Measurements from ENCODE around the gene STK32B. TPM values are rescaled to one million over a fixed set of nuclear protein-coding genes. Genes with fewer than 3 reads are reported as not detected.

The STK32B gene
- 15.5 to 18.2 TPM (median 16.2 TPM) in 5 replicates for total RNA-seq (2022; extraction: Qiagen RNA extraction)

DNA sequence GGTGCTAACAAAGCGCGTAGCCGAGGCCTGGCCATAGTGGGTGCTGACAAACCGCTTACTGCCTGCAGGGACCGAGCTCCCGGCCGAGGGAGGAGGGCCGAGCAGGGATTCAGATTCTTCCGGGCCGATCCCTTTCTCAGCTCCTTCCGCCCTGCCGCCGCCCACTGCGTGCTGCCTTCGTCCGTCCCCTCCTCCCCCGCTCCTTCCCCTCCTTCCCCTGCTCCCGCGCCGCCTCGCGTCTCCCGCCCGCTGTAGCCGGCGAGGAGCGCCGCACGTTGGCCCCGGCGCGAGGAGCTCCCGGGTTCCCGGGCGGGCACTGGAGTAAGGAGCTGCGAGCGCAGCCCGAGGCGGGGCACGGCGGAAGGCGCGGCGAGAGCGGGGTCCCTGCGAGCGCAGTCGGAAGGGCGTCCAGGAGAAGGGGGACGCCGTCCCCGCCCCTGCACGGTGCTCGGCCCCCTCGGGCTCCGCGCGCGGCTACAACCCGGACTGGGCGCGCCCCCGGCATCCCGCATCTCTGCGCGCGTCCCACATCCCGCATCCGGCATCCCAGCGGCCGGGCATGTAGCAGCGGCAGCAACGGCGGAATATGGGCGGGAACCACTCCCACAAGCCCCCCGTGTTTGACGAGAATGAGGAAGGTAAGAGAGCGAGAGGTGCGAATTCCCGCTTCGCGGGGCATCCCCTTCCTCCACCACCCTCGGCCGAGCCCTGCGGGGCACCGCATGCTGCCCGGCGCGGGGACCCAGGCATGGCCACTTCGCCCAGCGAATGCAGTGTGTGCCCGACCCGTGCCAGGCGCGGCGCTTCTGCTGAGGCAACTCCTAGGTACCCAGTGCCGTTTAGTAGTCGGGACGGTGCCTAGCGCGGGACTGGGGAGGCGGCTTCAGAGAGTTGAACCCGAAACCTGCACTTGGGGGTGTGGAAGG, at the start of gene STK32B:
Gene STK32B (plus strand): TSS at position 203 of the 926 bp plus-strand sequence.

DNA sequence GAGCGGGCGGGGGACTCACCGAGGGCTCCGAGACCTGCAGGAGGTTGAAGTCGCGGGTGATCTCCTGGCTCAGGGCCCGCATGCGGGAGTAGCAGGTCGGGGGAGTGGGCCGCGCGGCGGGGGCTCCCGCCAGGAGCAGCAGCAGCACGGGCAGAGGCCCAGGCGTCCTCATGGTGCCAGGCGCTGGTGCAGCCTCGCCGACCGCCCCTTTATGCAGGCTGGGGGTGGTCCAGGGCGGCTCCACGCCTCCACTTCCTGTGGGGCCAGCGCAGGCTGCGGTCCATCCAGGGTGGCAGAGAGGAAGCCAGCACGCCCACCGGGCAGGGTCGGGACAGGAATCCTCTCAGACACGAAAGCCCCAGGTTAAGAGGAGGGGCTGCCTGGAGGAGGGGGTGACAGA, 32.0 kb upstream of the STK32B start, which contains the start of gene CYTL1:
Gene CYTL1 (minus strand): TSS at position 185 of the 400 bp plus-strand sequence. CDS start 13 bp downstream, at position 172.

Other genes starting within 250 kb of the STK32B start
- gene MSX1, start 191.8 kb upstream of the STK32B start, total RNA-seq (2022; extraction: Qiagen RNA extraction) = 4.6 to 9.2 TPM (median 7.8 TPM) in 5 replicates
- gene CYTL1, start 32.0 kb upstream of the STK32B start, total RNA-seq (2022; extraction: Qiagen RNA extraction) = not detected in 5 replicates